GM12873 (cell line): ENCODE measurements around the gene ALOXE3.

Experiments used
- TF ChIP-seq, protein P1 (sequence below): IDR thresholded peaks from 2 replicates; pipeline ENCODE4 v1.5.1; 2012; ENCODE audit warnings: low read depth, mild to moderate bottlenecking, moderate library complexity, low read length, control low read depth; ENCODE audit not compliant: insufficient read depth; ENCODE audit errors: missing control alignments

The ALOXE3 gene

DNA sequence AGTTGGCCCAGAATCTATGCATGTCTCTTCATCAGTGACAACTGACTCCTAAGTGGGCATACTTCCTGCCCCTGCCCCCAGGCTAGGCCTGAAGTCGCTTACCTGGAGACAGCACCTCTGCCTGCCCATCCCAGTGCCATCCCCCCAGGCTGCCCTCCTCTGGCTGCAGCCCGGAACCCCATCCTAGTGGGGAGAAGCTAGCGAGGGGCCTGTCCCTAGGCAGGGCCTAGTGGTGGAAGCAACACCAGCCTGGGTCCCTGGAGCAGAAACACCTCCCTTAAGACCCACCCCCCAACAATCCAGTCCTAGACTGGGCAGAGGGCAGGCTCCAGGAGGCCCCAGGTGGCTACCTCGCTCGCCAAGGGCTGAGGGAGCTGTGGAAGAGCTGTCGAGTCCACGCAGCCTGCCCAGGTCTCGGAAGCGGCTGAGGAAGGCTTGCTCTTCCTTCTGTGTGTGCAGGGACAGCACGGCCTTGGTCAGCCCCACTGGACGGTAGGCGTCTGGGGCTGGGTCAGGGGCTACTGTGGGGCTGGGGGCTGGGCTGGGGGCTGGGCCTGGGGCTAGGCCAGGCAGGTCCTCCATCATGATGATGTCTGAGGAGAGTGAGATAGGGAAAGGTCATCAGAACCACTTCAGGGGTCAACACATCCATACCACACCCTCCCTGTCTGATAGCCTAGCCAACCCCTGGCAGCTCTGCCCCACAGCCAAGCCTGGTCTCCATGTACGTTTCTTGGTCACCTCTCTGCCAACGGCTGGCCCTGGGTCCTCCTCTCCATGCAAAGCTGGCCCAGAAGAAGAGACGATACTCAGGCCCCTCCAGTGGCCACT, 26.3 kb upstream of the ALOXE3 start:
- TF ChIP-seq, protein P1, sequence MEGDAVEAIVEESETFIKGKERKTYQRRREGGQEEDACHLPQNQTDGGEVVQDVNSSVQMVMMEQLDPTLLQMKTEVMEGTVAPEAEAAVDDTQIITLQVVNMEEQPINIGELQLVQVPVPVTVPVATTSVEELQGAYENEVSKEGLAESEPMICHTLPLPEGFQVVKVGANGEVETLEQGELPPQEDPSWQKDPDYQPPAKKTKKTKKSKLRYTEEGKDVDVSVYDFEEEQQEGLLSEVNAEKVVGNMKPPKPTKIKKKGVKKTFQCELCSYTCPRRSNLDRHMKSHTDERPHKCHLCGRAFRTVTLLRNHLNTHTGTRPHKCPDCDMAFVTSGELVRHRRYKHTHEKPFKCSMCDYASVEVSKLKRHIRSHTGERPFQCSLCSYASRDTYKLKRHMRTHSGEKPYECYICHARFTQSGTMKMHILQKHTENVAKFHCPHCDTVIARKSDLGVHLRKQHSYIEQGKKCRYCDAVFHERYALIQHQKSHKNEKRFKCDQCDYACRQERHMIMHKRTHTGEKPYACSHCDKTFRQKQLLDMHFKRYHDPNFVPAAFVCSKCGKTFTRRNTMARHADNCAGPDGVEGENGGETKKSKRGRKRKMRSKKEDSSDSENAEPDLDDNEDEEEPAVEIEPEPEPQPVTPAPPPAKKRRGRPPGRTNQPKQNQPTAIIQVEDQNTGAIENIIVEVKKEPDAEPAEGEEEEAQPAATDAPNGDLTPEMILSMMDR, result no peak

DNA sequence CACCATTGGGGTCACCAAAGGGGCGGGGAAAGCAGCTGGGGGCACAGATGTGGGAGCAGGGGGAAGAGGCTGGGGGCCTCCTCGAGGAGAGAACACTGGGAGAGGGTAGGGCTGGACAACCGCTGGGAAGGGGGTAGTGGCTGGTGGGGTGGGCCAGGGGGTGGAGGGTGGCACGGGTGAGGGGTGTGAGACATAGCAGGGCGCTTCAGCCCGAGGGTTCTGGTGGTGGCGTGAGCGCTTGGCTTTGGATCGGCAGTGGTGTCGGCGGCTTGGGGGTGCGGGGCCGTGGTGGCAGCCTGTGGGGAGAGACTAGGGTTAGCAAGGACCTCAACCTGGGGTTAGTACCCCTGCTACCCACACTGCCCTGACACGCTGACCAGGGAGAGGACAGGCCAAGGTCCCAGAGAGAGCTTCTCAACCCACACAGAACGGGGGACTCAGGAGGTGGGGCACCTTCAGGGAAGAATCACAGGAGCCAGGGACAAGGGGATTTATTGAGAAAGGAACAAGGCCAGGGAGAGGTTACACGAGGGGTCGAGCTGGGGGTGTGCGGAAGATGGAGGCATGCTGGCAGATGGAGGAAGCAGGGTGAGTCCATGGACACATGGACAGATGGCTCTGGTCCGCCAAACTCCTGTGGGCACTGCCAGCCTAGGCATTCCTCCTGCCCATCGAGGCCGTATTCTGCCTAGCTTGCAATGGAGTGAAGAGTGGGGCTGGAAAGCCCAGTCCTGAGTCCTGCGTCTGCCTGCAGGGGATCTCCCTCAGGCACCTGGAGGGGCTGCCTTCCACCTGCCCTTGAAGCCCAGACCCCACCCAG, 25.5 kb upstream of the ALOXE3 start:
- TF ChIP-seq, protein P1, result no peak

DNA sequence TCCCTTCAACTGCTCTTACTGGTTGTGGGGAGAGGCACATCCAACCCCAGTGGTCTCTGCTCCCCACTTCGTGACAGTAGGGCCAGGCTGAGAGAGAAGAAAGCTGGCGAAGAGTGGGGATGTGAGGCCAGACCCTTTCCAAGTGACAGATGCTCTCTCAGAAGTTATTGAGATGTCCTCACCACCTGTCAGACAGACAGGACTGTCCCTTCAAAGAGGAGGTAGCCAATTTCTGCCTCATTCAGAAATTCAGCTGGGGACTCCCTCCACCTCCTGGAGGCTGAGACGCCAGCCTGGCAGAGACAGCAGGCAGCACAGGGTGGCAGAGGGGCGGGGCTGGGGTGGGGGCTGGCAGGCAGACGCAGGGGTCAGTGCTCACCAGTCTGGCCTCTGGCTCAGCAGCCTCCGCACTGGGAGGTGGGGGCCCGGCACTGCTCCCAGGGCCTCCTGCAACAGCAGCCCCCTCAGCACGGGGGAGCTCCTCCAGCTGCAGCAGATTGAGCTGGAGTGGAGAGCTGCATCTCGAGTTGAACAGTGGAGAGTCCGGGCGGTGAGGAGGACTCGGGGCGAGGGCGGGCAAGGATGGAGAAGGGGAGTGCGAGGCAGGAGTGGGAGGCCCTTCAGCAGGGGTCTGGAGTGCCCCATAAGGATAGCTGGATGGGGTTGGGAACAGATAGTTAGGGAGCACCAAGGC, 24.7 kb upstream of the ALOXE3 start:
- TF ChIP-seq, protein P1, result no peak

DNA sequence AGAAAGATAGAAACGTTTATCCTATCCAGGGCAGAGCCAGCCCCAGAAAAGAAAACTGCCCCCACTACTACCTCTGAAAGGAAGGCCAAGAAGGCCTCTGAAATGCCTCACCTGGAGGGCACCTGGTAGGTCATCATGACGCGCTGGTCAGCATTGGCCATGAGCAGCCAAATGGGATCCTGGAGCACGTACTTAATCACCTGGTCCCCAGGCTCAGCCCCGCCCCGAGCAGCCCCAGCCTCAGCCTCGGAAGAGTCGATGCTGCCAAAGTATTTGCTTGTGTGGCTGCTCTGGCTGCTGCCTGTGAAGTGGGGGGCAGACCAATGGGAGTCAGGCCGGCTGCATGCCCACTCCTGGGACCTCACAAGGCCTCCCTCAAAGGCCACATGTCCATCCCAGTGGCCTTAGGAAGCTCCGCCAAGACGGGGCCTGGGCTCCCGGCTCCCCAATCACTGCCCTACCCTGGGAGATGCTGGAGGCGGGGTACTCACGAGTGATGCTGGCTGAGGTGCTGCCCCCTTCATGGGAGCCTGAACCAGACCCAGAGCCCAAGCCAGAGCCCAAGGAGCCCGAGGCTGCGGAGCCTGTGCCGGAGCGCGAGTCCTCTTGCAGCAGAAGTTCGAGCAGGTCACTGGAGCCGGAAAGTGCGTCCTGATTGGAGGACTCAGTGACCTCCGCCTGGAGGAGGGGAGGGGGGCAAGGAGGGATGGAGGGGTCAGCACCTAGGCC, 24.0 kb upstream of the ALOXE3 start:
- TF ChIP-seq, protein P1, result no peak

DNA sequence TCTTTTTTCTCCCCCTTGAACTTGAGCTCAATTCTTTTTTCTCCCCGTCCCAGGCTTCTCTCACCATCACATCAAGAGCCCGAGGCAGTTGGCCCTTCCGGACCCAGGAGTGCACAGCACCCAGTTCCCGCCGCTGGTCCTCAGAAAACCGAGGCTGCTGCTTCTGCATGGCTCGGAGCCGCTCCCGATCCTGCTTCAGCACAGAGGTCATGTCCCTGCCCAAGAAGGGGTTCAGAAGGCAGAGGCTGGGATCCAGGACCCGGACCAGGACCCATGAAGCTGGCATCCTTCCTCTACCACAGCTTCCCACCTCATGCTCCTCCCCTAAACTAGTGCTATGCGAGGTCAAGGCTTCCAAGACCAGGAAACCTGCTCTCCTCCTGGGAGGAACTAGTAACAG, 23.4 kb upstream of the ALOXE3 start:
- TF ChIP-seq, protein P1, result no peak

DNA sequence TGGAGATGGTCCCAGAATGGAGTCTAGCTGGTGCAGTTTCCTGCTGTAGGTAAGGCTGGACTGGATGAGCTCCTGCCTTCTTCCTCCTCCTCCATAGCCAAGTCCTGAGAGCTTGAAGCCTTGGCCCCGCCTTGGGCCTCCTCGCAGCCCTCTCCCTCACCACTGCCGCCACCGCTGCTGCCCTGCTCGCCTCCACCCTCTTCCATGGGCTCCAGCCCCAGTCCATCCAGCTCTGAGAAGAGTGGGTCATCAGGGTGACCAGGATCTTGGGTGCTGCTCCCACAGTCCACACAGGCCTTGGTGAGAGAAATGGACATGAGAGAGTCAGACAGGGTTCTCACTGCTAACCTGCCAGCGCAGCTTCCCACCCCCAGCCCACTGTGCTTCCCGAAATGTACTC, 22.7 kb upstream of the ALOXE3 start:
- TF ChIP-seq, protein P1, result no peak
